ENCODE results near the gene LHFPL3.

DNA sequence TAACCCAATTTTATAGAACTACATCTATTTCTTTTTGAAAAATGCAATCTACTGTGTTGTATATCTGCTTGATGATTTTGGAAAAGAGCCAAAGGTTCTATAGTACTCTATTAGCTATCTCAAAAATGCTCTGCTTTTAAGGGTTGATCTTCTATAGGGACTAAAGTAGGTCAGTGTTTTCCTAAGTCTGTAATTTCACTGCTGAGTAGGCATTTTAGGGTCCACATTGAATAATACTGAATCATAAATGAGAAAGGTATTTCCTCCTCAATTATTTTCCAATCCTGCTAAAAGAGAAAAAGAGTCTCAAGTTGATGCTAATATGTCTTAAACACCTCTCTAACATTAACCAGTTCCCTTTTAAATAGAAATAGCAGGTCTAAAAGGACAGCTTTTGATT, 244.2 kb downstream of the LHFPL3 start:
- TF ChIP-seq, protein P1, sequence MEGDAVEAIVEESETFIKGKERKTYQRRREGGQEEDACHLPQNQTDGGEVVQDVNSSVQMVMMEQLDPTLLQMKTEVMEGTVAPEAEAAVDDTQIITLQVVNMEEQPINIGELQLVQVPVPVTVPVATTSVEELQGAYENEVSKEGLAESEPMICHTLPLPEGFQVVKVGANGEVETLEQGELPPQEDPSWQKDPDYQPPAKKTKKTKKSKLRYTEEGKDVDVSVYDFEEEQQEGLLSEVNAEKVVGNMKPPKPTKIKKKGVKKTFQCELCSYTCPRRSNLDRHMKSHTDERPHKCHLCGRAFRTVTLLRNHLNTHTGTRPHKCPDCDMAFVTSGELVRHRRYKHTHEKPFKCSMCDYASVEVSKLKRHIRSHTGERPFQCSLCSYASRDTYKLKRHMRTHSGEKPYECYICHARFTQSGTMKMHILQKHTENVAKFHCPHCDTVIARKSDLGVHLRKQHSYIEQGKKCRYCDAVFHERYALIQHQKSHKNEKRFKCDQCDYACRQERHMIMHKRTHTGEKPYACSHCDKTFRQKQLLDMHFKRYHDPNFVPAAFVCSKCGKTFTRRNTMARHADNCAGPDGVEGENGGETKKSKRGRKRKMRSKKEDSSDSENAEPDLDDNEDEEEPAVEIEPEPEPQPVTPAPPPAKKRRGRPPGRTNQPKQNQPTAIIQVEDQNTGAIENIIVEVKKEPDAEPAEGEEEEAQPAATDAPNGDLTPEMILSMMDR (IDR thresholded peaks at IDR 0.05; ENCODE audit: low read length): no peak
- TF ChIP-seq EZH2 (IDR thresholded peaks at IDR 0.05; ENCODE audit: borderline replicate concordance, low read length): no peak

Measured in OCI-LY1 (cell line).